GM18861 (cell line): Measurements from ENCODE around the gene CDH4.

ENCODE experiments used
- ATAC-seq: cut with Tn5 transposase; IDR thresholded peaks from one replicate; pipeline ENCODE4 v1.9.1; 2021; ENCODE audit not compliant: unreplicated experiment

The CDH4 gene

GRCh38 chr20:61806314-61806713 is 554.3 kb downstream of the CDH4 start:
- no peak for ATAC-seq

GRCh38 chr20:61806995-61807394 is 554.9 kb downstream of the CDH4 start:
- ATAC-seq, result no peak

- no peak for ATAC-seq
Measured at GRCh38 chr20:61807471-61808160, 555.6 kb downstream of the CDH4 start.

GRCh38 chr20:61808447-61808846 is 556.4 kb downstream of the CDH4 start:
- ATAC-seq, result no peak

GRCh38 chr20:61809006-61809770 is 557.1 kb downstream of the CDH4 start:
- no peak for ATAC-seq

- ATAC-seq, result no peak
Measured at GRCh38 chr20:61810066-61810737, 558.1 kb downstream of the CDH4 start.

- ATAC-seq, result no peak
Measured at GRCh38 chr20:61810738-61811135, 558.7 kb downstream of the CDH4 start.

GRCh38 chr20:61811166-61811565 is 559.1 kb downstream of the CDH4 start:
- no peak for ATAC-seq

- ATAC-seq, result no peak
Measured at GRCh38 chr20:61812121-61812844, 560.2 kb downstream of the CDH4 start.

GRCh38 chr20:61812845-61813485 is 560.9 kb downstream of the CDH4 start:
- no peak for ATAC-seq

GRCh38 chr20:61813791-61814190 is 561.7 kb downstream of the CDH4 start:
- ATAC-seq, result no peak

GRCh38 chr20:61814244-61814643 is 562.2 kb downstream of the CDH4 start:
- ATAC-seq, result no peak

GRCh38 chr20:61814726-61815125 is 562.7 kb downstream of the CDH4 start:
- ATAC-seq, result no peak

GRCh38 chr20:61815176-61815575 is 563.1 kb downstream of the CDH4 start:
- no peak for ATAC-seq

- no peak for ATAC-seq
Measured at GRCh38 chr20:61815678-61816077, 563.6 kb downstream of the CDH4 start.

- ATAC-seq, result no peak
Measured at GRCh38 chr20:61816606-61817460, 564.8 kb downstream of the CDH4 start.

GRCh38 chr20:61817575-61817974 is 565.5 kb downstream of the CDH4 start:
- no peak for ATAC-seq

GRCh38 chr20:61818746-61819573 is 566.9 kb downstream of the CDH4 start:
- ATAC-seq, result no peak

- no peak for ATAC-seq
Measured at GRCh38 chr20:61819574-61819846, 567.4 kb downstream of the CDH4 start.
